Upper lobe of left lung (tissue), 4 donors: Measurements from ENCODE around the gene ITGBL1.

ENCODE experiments used
- CTCF ChIP-seq, 6 experiments: fragments of 450-650 bp in 4 of 6; fragments of 200-600 bp in 2 of 6; sonication (generic) in 2 of 6; IDR thresholded peaks; one replicate each; pipeline ENCODE4 v1.5.1; 2016 to 2019; ENCODE audit warnings: antibody characterized with exemption in 6 of 6
- EP300 ChIP-seq, 4 donors: sonication (generic); formaldehyde crosslinking; IDR thresholded peaks; one replicate each; pipeline ENCODE4 v1.5.1; 2017; ENCODE audit warnings: antibody characterized with exemption in 4 of 4, control low read depth in 2 of 4
- POLR2A ChIP-seq, 4 donors: fragments of 450-650 bp; IDR thresholded peaks; one replicate each; pipeline ENCODE4 v1.5.1; 2016 to 2017; ENCODE audit warnings: antibody characterized with exemption in 4 of 4, mild to moderate bottlenecking in 2 of 4
- POLR2AphosphoS5 ChIP-seq, 2 donors: sonication (generic); formaldehyde crosslinking; IDR thresholded peaks; one replicate each; pipeline ENCODE4 v1.5.1; 2017; ENCODE audit warnings: antibody characterized with exemption in 2 of 2

GRCh38 chr13:101499406-101499805 lies 46.9 kb downstream of the ITGBL1 start:
- no peak for TF ChIP-seq POLR2A (IDR thresholded peaks at IDR 0.05)
- no peak for TF ChIP-seq CTCF (IDR thresholded peaks at IDR 0.05)
- TF ChIP-seq POLR2AphosphoS5 (IDR thresholded peaks at IDR 0.05) = no peak
- TF ChIP-seq EP300 (IDR thresholded peaks at IDR 0.05) = no peak
